Bronchial epithelial cell (primary cell): ENCODE results near the gene MIPEP. TPM values are rescaled to one million over a fixed set of nuclear protein-coding genes. Genes with fewer than 3 reads are reported as not detected.
"Not testable (repeated sequence)": the region's sequence is repeated elsewhere in the genome, so short reads cannot be mapped to it uniquely, and the experiment has no call there.

Source experiments
- DNase-seq: peaks from one replicate; pipeline ENCODE4 v3.0.0-alpha.2; 2010; ENCODE audit warnings: low read depth
- FAIRE-seq: peaks from 2 replicates; lab custom pipeline; 2011; peaks lifted over from hg19 to GRCh38; lab: Jason Lieb, UNC
- H3K27me3 ChIP-seq: 2 replicates; pipeline ENCODE4 v1.5.1; 2011; ENCODE audit warnings: low read length; ENCODE audit not compliant: control insufficient read depth, insufficient read depth
- H3K36me3 ChIP-seq: 2 replicates; pipeline ENCODE4 v1.5.1; 2011; ENCODE audit warnings: low read length; ENCODE audit not compliant: control insufficient read depth, insufficient read depth
- H3K4me3 ChIP-seq: 2 replicates; pipeline ENCODE4 v1.5.1; 2011; ENCODE audit warnings: mild to moderate bottlenecking, low read depth, low read length, control low read depth
- CTCF ChIP-seq: IDR thresholded peaks from 2 replicates; pipeline ENCODE4 v1.5.1; 2011; ENCODE audit warnings: mild to moderate bottlenecking, moderate library complexity, low read length, control low read depth, inconsistent platforms; ENCODE audit not compliant: insufficient read depth, severe bottlenecking
- total RNA-seq: library from RNA; depleted of rRNA; stranded (reverse); fragments of >200 nt; gene quantifications from 2 replicates; pipeline ENCODE4 v1.2.1, GENCODE V29; 2014

The MIPEP gene
- total RNA-seq, 1 donor from 2014 or later = 19.2 TPM

GRCh38 chr13:23898101-23898500 lies 8.9 kb upstream of the MIPEP start:
- TF ChIP-seq CTCF = no peak
- DNase-seq (no peak), FAIRE-seq (no peak)
- peaks cover 3% of the 10 kb centered on the region for H3K27me3 ChIP-seq
- no peak overlapping the region for H3K4me3 ChIP-seq
- H3K36me3 ChIP-seq = no peaks in the 10 kb centered on the region

GRCh38 chr13:23897452-23897919 lies 8.3 kb upstream of the MIPEP start, which contains the start of gene C1QTNF9B:
TSS of gene C1QTNF9B (minus strand) at chr13:23897502.
- not testable (repeated sequence) for FAIRE-seq, DNase-seq, H3K36me3 ChIP-seq

GRCh38 chr13:23894746-23895145 lies 5.5 kb upstream of the MIPEP start:
- not testable (repeated sequence) for H3K4me3 ChIP-seq, H3K36me3 ChIP-seq, H3K27me3 ChIP-seq, DNase-seq
- FAIRE-seq = peak; percentile 70

More at GRCh38 chr13:23897452-23897919, 8.3 kb upstream of the MIPEP start, which contains the start of gene C1QTNF9B:
- H3K4me3 ChIP-seq, H3K27me3 ChIP-seq: not testable (repeated sequence)

- FAIRE-seq = peak; percentile 85
- DNase-seq, H3K36me3 ChIP-seq, H3K4me3 ChIP-seq, H3K27me3 ChIP-seq: not testable (repeated sequence)
These were observed 4.6 kb upstream of the MIPEP start for GRCh38 chr13:23893791-23894190.

- peak; percentile 33 for DNase-seq
- peak; percentile 35 for TF ChIP-seq CTCF
- H3K27me3 ChIP-seq = no peaks in the 10 kb centered on the region
- peak overlapping the region; percentile 82 for H3K4me3 ChIP-seq
- H3K36me3 ChIP-seq = no peaks in the 10 kb centered on the region
- no peak for FAIRE-seq
These were observed 711 bp upstream of the MIPEP start for GRCh38 chr13:23889615-23890607.

GRCh38 chr13:23884361-23884760 lies 4.8 kb downstream of the MIPEP start:
- H3K27me3 ChIP-seq, DNase-seq, FAIRE-seq, H3K36me3 ChIP-seq, H3K4me3 ChIP-seq: not testable (repeated sequence)

GRCh38 chr13:23883255-23883654 lies 5.9 kb downstream of the MIPEP start:
- DNase-seq = no peak
- no peak for TF ChIP-seq CTCF
- Histone ChIP-seq H3K27me3 (no peaks in the 10 kb centered on the region), H3K36me3 (peaks cover 1% of the 10 kb centered on the region), H3K4me3 (no peak overlapping the region)
- no peak for FAIRE-seq

GRCh38 chr13:23881402-23881800 lies 7.8 kb downstream of the MIPEP start:
- not testable (repeated sequence) for H3K36me3 ChIP-seq, DNase-seq, H3K4me3 ChIP-seq, H3K27me3 ChIP-seq
- FAIRE-seq = peak; percentile 47

GRCh38 chr13:23880493-23881401 lies 8.5 kb downstream of the MIPEP start:
- not testable (repeated sequence) for H3K27me3 ChIP-seq, H3K4me3 ChIP-seq, DNase-seq, H3K36me3 ChIP-seq
- peak; percentile 93 for FAIRE-seq
